Prostate gland (tissue), 2 donors: ENCODE results near the gene CCAR1.

Source experiments
- POLR2A ChIP-seq: fragments of 450-650 bp; IDR thresholded peaks from one replicate; pipeline ENCODE4 v1.6.1; 2016; ENCODE audit warnings: antibody characterized with exemption, mild to moderate bottlenecking
- TF ChIP-seq, protein P1 (sequence below), 4 experiments: fragments of 200-600 bp in 2 of 4; fragments of 450-650 bp in 2 of 4; sonication (generic) in 2 of 4; IDR thresholded peaks; 1 replicate in 3 of 4; 2 replicates in 1 of 4; pipeline ENCODE4 v1.5.1; 2016 to 2019; ENCODE audit warnings: antibody characterized with exemption in 4 of 4, mild to moderate bottlenecking in 2 of 4, moderate library complexity in 2 of 4

DNA sequence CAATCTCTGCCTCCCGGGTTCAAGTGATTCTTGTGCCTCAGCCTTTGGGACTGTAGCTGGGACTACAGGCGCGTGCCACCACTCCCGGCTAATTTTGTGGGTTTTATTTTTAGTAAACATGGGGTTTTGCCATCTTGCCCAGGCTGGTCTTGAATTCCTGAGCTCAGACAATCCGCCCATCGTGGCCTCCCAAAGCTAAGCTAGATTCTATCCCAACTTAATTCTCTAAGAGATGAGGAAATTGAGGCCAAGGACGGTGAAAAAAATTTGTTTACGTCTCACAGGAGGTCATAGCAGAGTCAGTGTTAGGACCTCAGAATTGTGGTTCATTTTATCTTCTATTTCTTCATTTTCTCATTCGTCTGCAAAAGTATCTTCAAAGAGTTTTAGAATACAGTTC, 6.1 kb downstream of the CCAR1 start:
- TF ChIP-seq, protein P1, sequence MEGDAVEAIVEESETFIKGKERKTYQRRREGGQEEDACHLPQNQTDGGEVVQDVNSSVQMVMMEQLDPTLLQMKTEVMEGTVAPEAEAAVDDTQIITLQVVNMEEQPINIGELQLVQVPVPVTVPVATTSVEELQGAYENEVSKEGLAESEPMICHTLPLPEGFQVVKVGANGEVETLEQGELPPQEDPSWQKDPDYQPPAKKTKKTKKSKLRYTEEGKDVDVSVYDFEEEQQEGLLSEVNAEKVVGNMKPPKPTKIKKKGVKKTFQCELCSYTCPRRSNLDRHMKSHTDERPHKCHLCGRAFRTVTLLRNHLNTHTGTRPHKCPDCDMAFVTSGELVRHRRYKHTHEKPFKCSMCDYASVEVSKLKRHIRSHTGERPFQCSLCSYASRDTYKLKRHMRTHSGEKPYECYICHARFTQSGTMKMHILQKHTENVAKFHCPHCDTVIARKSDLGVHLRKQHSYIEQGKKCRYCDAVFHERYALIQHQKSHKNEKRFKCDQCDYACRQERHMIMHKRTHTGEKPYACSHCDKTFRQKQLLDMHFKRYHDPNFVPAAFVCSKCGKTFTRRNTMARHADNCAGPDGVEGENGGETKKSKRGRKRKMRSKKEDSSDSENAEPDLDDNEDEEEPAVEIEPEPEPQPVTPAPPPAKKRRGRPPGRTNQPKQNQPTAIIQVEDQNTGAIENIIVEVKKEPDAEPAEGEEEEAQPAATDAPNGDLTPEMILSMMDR (IDR thresholded peaks at IDR 0.05) = no peak
- TF ChIP-seq POLR2A = no peak
